Measurements from ENCODE around the gene PLCG2.

GRCh38 chr16:81767987-81768592, 11.0 kb upstream of the PLCG2 start:
- TF ChIP-seq CTCF (IDR thresholded peaks at IDR 0.05): no peak
- no peak for TF ChIP-seq POLR2A (IDR thresholded peaks at IDR 0.05)
- TF ChIP-seq POLR2AphosphoS5 (IDR thresholded peaks at IDR 0.05; ENCODE audit: insufficient read depth in 1 of 2, low read depth in 1 of 2): no peak
